ENCODE data around the gene S100A7A.

DNA sequence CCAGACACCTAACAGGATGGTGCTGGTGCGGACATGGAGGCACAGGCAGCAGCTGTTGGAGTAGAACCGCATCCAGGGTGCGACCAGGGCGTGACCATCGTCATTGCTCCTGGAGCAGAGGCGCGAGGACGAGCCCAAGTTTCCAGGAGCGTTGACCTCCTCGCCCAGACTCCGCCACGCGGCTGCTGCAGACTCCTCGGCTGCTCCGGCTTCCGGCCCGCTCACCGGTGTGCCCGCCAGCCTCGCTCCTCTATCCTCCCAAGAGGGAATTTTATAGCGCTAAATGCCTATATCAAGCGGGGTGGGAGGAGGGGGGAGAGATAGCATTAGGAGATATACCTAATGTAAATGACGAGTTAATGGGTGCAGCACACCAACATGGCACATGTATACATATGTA is 35.6 kb upstream of the S100A7A start:
- TF ChIP-seq, protein P1, sequence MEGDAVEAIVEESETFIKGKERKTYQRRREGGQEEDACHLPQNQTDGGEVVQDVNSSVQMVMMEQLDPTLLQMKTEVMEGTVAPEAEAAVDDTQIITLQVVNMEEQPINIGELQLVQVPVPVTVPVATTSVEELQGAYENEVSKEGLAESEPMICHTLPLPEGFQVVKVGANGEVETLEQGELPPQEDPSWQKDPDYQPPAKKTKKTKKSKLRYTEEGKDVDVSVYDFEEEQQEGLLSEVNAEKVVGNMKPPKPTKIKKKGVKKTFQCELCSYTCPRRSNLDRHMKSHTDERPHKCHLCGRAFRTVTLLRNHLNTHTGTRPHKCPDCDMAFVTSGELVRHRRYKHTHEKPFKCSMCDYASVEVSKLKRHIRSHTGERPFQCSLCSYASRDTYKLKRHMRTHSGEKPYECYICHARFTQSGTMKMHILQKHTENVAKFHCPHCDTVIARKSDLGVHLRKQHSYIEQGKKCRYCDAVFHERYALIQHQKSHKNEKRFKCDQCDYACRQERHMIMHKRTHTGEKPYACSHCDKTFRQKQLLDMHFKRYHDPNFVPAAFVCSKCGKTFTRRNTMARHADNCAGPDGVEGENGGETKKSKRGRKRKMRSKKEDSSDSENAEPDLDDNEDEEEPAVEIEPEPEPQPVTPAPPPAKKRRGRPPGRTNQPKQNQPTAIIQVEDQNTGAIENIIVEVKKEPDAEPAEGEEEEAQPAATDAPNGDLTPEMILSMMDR (IDR thresholded peaks at IDR 0.05; ENCODE audit: insufficient read depth, low read depth, low read length), result no peak
- TF ChIP-seq EZH2 (IDR thresholded peaks at IDR 0.05; ENCODE audit: insufficient read depth, low read length), result no peak
